H1 (cell line): ENCODE results near the gene IL6R. TPM values are rescaled to one million over a fixed set of nuclear protein-coding genes. Genes with fewer than 3 reads are reported as not detected.

ENCODE experiments used
- E2F6 ChIP-seq: IDR thresholded peaks from 2 replicates; pipeline ENCODE4 v1.6.1; 2012; ENCODE audit warnings: inconsistent platforms
- POLR2AphosphoS5 ChIP-seq: IDR thresholded peaks from 2 replicates; pipeline ENCODE4 v1.6.1; 2011; ENCODE audit warnings: low read depth, low read length
- SIN3A ChIP-seq, 2 experiments: IDR thresholded peaks in 1 of 2; conservative IDR thresholded peaks in 1 of 2; 2 replicates each; pipeline ENCODE4 v1.6.1; 2011 to 2012; ENCODE audit warnings: low read length in 2 of 2, improper control_type of control experiment in 1 of 2, low read depth in 1 of 2, mild to moderate bottlenecking in 1 of 2
- SIRT6 ChIP-seq: IDR thresholded peaks from one replicate; pipeline ENCODE4 v1.7.1; 2012; ENCODE audit warnings: low read length, inconsistent platforms
- TBP ChIP-seq: IDR thresholded peaks from 2 replicates; pipeline ENCODE4 v1.6.1; 2011; ENCODE audit warnings: low read depth, low read length, improper control_type of control experiment
- polyA plus RNA-seq, 7 experiments: library from polyadenylated mRNA; depleted of rRNA in 3 of 7; stranded (reverse) in 5 of 7; unstranded in 2 of 7; fragments of >200 nt in 5 of 7; fragments of 200-250 nt in 2 of 7; gene quantifications; 1 replicate in 5 of 7; 2 replicates in 1 of 7; 4 replicates in 1 of 7; pipeline versions ENCODE4 v1.2.1 to v1.2.3, GENCODE V29; 2011 to 2013; ENCODE audit warnings: missing spikeins in 2 of 7, mixed read lengths in 2 of 7
- total RNA-seq: library from RNA; stranded (reverse); fragmentation: NEBNext Ultra II Directional; extraction: Animal tissue kit (Norgen Biotek cat#: 25700); gene quantifications from 2 replicates; pipeline ENCODE4 v1.2.1, GENCODE V29; 2021
- TF ChIP-seq, protein P1 (sequence below): IDR thresholded peaks from 2 replicates; pipeline ENCODE4 v1.6.1; 2012; ENCODE audit warnings: low read length, inconsistent platforms
- TF ChIP-seq, protein P2 (sequence below): IDR thresholded peaks from 2 replicates; pipeline ENCODE4 v1.6.1; 2012; ENCODE audit warnings: inconsistent platforms

The IL6R gene
- total and polyA plus RNA-seq, 2 of the 8 experiments (the other 6 are each of a cell fraction or from before 2014, with no cell fraction given) = 2.3 to 3.0 TPM

GRCh38 chr1:154453161-154453560 is 48.0 kb downstream of the IL6R start (continued):
- TF ChIP-seq, protein P1, sequence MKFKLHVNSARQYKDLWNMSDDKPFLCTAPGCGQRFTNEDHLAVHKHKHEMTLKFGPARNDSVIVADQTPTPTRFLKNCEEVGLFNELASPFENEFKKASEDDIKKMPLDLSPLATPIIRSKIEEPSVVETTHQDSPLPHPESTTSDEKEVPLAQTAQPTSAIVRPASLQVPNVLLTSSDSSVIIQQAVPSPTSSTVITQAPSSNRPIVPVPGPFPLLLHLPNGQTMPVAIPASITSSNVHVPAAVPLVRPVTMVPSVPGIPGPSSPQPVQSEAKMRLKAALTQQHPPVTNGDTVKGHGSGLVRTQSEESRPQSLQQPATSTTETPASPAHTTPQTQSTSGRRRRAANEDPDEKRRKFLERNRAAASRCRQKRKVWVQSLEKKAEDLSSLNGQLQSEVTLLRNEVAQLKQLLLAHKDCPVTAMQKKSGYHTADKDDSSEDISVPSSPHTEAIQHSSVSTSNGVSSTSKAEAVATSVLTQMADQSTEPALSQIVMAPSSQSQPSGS = no peak
- TF ChIP-seq TBP (no peak), POLR2AphosphoS5 (no peak), E2F6 (no peak), SIRT6 (no peak), SIN3A (conservative IDR thresholded peaks at IDR 0.05 in 1 of 2, IDR thresholded peaks at IDR 0.05 in 1 of 2; ENCODE audit: low read depth in 1 of 2, low read length in 2 of 2) (no peak)
- TF ChIP-seq, protein P2, sequence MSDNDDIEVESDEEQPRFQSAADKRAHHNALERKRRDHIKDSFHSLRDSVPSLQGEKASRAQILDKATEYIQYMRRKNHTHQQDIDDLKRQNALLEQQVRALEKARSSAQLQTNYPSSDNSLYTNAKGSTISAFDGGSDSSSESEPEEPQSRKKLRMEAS = no peak
